ENCODE data around the gene ARHGAP26. TPM values are rescaled to one million over a fixed set of nuclear protein-coding genes. Genes with fewer than 3 reads are reported as not detected.

The ARHGAP26 gene
- total and polyA plus RNA-seq, 2 experiments from 2014 or later, result 9.5 to 16.8 TPM

DNA sequence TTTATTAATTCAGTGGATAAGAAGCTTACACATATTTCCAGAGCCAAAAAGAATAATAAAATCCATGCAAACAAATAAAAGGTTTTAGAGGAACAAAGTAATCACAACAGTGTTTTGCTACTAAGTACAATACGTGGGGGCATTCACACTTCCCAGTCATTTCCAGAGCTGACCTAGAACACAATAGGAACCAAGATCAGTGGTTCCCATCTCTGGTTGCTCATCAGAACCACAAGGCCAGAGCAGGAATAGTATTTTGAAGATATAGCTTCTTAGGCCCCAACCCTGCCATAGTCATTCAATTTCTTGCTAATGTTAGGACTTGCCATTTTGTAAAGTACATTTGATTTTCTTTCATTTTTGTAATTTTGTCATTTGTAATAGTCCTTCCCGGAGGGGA is 417.9 kb downstream of the ARHGAP26 start (continued):
- TF ChIP-seq, protein P1, sequence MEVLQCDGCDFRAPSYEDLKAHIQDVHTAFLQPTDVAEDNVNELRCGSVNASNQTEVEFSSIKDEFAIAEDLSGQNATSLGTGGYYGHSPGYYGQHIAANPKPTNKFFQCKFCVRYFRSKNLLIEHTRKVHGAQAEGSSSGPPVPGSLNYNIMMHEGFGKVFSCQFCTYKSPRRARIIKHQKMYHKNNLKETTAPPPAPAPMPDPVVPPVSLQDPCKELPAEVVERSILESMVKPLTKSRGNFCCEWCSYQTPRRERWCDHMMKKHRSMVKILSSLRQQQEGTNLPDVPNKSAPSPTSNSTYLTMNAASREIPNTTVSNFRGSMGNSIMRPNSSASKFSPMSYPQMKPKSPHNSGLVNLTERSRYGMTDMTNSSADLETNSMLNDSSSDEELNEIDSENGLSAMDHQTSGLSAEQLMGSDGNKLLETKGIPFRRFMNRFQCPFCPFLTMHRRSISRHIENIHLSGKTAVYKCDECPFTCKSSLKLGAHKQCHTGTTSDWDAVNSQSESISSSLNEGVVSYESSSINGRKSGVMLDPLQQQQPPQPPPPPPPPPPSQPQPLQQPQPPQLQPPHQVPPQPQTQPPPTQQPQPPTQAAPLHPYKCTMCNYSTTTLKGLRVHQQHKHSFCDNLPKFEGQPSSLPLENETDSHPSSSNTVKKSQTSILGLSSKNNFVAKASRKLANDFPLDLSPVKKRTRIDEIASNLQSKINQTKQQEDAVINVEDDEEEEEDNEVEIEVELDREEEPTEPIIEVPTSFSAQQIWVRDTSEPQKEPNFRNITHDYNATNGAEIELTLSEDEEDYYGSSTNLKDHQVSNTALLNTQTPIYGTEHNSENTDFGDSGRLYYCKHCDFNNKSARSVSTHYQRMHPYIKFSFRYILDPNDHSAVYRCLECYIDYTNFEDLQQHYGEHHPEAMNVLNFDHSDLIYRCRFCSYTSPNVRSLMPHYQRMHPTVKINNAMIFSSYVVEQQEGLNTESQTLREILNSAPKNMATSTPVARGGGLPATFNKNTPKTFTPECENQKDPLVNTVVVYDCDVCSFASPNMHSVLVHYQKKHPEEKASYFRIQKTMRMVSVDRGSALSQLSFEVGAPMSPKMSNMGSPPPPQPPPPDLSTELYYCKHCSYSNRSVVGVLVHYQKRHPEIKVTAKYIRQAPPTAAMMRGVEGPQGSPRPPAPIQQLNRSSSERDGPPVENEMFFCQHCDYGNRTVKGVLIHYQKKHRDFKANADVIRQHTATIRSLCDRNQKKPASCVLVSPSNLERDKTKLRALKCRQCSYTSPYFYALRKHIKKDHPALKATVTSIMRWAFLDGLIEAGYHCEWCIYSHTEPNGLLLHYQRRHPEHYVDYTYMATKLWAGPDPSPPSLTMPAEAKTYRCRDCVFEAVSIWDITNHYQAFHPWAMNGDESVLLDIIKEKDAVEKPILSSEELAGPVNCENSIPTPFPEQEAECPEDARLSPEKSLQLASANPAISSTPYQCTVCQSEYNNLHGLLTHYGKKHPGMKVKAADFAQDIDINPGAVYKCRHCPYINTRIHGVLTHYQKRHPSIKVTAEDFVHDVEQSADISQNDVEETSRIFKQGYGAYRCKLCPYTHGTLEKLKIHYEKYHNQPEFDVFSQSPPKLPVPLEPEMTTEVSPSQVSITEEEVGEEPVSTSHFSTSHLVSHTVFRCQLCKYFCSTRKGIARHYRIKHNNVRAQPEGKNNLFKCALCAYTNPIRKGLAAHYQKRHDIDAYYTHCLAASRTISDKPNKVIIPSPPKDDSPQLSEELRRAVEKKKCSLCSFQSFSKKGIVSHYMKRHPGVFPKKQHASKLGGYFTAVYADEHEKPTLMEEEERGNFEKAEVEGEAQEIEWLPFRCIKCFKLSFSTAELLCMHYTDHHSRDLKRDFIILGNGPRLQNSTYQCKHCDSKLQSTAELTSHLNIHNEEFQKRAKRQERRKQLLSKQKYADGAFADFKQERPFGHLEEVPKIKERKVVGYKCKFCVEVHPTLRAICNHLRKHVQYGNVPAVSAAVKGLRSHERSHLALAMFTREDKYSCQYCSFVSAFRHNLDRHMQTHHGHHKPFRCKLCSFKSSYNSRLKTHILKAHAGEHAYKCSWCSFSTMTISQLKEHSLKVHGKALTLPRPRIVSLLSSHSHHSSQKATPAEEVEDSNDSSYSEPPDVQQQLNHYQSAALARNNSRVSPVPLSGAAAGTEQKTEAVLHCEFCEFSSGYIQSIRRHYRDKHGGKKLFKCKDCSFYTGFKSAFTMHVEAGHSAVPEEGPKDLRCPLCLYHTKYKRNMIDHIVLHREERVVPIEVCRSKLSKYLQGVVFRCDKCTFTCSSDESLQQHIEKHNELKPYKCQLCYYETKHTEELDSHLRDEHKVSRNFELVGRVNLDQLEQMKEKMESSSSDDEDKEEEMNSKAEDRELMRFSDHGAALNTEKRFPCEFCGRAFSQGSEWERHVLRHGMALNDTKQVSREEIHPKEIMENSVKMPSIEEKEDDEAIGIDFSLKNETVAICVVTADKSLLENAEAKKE (CRISPR knock-in tag; IDR thresholded peaks at IDR 0.05), result no peak
- TF ChIP-seq ZNF331 (CRISPR knock-in tag; IDR thresholded peaks at IDR 0.05; ENCODE audit: low read depth) (no peak), EZH2 (IDR thresholded peaks at IDR 0.05; ENCODE audit: low read depth, unreplicated experiment) (no peak), STAT1 (IDR thresholded peaks at IDR 0.05; ENCODE audit: unreplicated experiment) (no peak)
- TF ChIP-seq, protein P2, sequence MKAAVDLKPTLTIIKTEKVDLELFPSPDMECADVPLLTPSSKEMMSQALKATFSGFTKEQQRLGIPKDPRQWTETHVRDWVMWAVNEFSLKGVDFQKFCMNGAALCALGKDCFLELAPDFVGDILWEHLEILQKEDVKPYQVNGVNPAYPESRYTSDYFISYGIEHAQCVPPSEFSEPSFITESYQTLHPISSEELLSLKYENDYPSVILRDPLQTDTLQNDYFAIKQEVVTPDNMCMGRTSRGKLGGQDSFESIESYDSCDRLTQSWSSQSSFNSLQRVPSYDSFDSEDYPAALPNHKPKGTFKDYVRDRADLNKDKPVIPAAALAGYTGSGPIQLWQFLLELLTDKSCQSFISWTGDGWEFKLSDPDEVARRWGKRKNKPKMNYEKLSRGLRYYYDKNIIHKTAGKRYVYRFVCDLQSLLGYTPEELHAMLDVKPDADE (IDR thresholded peaks at IDR 0.05), result no peak
- TF ChIP-seq, protein P3, sequence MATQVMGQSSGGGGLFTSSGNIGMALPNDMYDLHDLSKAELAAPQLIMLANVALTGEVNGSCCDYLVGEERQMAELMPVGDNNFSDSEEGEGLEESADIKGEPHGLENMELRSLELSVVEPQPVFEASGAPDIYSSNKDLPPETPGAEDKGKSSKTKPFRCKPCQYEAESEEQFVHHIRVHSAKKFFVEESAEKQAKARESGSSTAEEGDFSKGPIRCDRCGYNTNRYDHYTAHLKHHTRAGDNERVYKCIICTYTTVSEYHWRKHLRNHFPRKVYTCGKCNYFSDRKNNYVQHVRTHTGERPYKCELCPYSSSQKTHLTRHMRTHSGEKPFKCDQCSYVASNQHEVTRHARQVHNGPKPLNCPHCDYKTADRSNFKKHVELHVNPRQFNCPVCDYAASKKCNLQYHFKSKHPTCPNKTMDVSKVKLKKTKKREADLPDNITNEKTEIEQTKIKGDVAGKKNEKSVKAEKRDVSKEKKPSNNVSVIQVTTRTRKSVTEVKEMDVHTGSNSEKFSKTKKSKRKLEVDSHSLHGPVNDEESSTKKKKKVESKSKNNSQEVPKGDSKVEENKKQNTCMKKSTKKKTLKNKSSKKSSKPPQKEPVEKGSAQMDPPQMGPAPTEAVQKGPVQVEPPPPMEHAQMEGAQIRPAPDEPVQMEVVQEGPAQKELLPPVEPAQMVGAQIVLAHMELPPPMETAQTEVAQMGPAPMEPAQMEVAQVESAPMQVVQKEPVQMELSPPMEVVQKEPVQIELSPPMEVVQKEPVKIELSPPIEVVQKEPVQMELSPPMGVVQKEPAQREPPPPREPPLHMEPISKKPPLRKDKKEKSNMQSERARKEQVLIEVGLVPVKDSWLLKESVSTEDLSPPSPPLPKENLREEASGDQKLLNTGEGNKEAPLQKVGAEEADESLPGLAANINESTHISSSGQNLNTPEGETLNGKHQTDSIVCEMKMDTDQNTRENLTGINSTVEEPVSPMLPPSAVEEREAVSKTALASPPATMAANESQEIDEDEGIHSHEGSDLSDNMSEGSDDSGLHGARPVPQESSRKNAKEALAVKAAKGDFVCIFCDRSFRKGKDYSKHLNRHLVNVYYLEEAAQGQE (IDR thresholded peaks at IDR 0.05; ENCODE audit: unreplicated experiment), result no peak

Data from GM23338 (cell line).